ENCODE results near the gene KRTAP10-3.

KRTAP10-3 gene

GRCh38 chr21:44544566-44544965, 14.0 kb downstream of the KRTAP10-3 start:
- no peak for FAIRE-seq

- FAIRE-seq, result no peak
These were observed 15.9 kb downstream of the KRTAP10-3 start for GRCh38 chr21:44542716-44543115.

GRCh38 chr21:44540741-44541288, 17.8 kb downstream of the KRTAP10-3 start:
- FAIRE-seq, result no peak

- FAIRE-seq, result no peak
These were observed 18.5 kb downstream of the KRTAP10-3 start, which contains the start of gene KRTAP10-1 for GRCh38 chr21:44539991-44540666. TSS of gene KRTAP10-1 (minus strand) at chr21:44540195. CDS start at chr21:44540150, 45 bp downstream.

- no peak for FAIRE-seq
These were observed 19.5 kb downstream of the KRTAP10-3 start for GRCh38 chr21:44539046-44539445.

- FAIRE-seq, result no peak
These were observed 20.4 kb downstream of the KRTAP10-3 start for GRCh38 chr21:44537930-44538911.

GRCh38 chr21:44535963-44536362, 22.6 kb downstream of the KRTAP10-3 start:
- no peak for FAIRE-seq

- no peak for FAIRE-seq
These were observed 23.9 kb downstream of the KRTAP10-3 start for GRCh38 chr21:44534688-44535087.

- no peak for FAIRE-seq
These were observed 24.5 kb downstream of the KRTAP10-3 start for GRCh38 chr21:44533891-44534627.

- FAIRE-seq, result no peak
These were observed 25.3 kb downstream of the KRTAP10-3 start for GRCh38 chr21:44533121-44533890.

- FAIRE-seq, result no peak
These were observed 25.9 kb downstream of the KRTAP10-3 start for GRCh38 chr21:44532712-44533111.

GRCh38 chr21:44531606-44532564, 26.7 kb downstream of the KRTAP10-3 start:
- FAIRE-seq, result no peak

- FAIRE-seq, result no peak
These were observed 27.5 kb downstream of the KRTAP10-3 start for GRCh38 chr21:44530903-44531605.

- FAIRE-seq, result no peak
These were observed 28.2 kb downstream of the KRTAP10-3 start for GRCh38 chr21:44530221-44530902.

- FAIRE-seq, result no peak
These were observed 29.0 kb downstream of the KRTAP10-3 start for GRCh38 chr21:44529503-44530125.

GRCh38 chr21:44529011-44529421, 29.6 kb downstream of the KRTAP10-3 start:
- no peak for FAIRE-seq

GRCh38 chr21:44528634-44528995, 30.0 kb downstream of the KRTAP10-3 start:
- FAIRE-seq, result no peak

- FAIRE-seq, result no peak
These were observed 30.5 kb downstream of the KRTAP10-3 start for GRCh38 chr21:44527983-44528633.
